HG03159 (cell line): ENCODE data around the gene ROR2.
A peak's percentile ranks its signal among the peaks of the same experiment; 100 is the strongest.

Experiments
- ATAC-seq: cut with Tn5 transposase; IDR thresholded peaks from one replicate; pipeline ENCODE4 v1.9.1; 2021; ENCODE audit warnings: mild to moderate bottlenecking, moderate library complexity; ENCODE audit not compliant: unreplicated experiment

The ROR2 gene

DNA sequence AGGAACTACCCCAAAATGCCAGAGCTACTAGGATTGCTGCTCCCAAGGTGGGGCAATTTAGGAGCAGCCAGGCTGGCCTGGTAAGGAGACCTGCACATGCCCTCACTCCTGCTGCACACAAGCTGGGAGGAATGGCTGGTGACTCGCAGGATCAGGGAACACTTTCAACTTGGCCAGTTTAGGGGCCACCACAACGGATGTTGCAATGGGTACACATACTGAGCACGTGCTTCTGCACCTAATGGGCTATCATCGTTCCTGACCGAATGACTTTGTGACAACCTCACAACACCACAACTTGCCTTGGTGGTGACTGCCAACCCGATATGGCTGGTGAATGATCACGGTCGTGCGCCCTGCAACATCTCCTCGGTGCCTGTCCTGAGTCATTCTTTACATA is 172.0 kb downstream of the ROR2 start:
- ATAC-seq: no peak

DNA sequence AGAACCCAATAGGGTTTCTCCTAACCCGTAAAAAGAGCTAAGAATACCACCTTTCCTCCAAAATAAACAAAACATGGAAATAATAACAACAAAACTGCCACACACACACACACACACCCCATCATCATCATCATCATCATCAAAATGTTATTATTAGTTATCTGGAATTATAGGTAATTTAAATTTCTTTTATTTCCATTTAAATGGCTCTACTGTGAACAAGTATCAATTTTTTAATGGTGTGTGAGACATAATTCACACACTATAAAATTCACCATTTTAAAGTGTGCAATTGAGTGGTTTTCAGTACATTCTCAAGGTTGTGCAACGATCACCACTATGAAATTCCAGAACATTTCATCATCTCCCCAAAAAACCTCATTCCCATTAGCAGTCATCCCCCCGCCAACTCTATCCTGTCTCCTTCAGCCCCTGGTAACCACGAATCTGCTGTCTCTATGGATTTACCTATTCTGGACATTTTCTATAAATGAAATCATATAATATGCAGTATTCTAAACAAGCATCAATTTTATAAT is 172.7 kb downstream of the ROR2 start:
- ATAC-seq: no peak

DNA sequence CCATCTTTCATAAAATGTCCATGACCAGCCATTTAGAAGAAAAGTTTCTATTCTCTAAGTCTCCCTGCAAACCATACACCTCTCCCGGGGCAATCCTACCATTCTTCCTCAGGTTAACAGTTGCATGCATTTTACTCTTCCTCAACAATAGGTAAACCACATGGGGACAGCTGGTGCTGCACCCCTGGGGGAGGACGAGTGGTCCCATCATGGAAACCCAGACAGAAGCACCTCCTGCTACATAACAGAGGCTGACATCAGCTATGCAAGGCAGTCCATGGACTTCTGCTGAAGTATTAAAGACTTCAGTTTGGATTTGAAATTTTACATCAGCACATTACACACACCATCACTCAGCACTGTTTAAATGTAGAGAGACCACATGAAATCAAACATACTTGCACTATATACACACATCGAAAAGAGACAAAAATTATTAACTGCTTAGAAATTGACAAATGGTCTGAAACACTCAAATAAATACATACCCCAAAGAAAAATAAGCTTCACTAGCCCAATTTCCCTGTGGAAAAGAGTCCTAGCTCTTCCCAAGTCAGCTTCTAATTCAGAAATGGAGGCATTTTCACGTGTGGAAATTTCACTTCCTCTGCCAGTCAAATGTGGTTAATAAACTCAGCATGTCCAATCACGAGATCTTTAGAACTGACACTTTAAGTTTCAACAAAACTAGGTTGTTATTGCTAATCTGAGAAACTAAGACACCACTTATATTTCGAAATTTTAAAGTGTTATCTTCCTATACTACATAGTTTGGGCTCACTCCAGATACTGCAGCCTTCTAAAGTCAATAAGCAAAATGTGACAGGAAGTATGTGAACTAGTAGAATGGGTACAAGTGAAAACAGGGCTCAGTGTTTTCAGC is 173.4 kb downstream of the ROR2 start:
- ATAC-seq: no peak

GRCh38 chr9:91775708-91776028 is 174.4 kb downstream of the ROR2 start:
- no peak for ATAC-seq

DNA sequence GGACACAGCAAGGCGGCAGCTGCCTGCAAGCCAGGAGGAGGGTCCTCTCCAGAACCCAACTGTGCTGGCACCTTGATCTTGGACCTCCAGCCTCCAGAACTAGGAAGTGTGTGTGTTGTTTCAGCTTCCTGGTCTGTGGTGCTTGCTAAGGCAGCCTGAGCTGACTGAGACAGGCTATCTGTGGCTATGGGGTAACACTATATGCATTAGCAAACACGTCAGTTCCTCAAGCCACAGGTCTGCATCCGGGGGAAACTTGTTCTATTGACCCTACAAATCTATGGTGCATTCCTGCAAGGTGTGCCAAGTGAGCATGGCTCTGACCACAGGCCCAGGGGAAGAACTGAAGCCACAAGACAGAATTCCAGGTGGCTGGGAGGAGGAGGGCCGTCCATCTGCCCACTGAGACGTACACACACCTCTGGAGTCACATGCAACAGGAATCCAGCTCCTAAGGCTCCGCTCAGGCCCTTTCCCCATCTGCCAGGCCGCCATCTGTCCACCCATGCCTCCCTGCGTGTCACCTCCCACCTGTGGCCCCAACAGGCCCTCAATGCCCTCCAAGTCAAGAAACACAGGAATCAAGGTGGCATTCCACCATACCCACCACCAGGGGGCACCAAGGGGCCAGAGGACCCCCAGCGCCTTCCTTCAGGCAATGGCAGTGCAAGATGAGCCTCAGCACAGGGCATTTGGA is 174.9 kb downstream of the ROR2 start:
- ATAC-seq: peak; percentile 73

DNA sequence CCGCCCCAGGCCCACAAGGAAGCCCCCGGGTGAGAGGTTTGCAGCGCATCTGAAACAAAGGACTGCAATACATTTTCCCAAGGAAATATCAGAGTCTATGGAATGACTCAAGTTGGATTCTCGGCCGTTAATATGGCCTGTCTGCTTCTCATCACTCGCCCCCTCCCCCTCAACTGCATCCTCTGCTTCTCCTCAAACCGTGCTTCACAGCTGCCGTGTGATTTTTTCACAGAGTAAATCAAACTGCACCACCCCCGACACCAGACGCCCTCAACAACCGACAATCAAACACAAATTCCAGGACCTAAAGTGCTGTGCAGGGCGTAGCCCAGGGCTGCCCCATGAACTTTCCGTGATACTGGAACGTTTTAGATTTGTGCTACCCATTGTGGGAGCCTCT is 176.9 kb downstream of the ROR2 start:
- no peak for ATAC-seq

DNA sequence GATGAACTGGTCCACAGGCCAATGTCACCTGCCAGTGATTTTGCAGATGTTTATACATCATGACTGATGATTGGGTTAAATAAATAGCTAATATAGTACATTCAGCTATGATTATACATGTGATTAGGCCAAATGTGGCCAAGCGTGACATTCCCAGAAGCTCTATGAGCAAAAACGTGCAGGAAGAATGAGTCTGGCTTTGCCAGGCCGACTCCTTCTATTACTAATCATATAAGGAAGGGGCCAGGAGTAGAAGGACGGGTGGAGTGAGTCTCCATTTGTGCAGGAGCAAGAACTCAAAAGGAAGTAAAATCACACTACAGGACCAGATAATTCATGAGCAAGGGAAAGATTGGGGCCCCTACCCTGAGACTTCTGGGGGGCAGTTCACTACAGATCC is 178.2 kb downstream of the ROR2 start:
- no peak for ATAC-seq

- ATAC-seq: no peak
These were observed 179.0 kb downstream of the ROR2 start for GRCh38 chr9:91771027-91771426.

GRCh38 chr9:91770229-91770628 is 179.8 kb downstream of the ROR2 start:
- ATAC-seq: no peak

DNA sequence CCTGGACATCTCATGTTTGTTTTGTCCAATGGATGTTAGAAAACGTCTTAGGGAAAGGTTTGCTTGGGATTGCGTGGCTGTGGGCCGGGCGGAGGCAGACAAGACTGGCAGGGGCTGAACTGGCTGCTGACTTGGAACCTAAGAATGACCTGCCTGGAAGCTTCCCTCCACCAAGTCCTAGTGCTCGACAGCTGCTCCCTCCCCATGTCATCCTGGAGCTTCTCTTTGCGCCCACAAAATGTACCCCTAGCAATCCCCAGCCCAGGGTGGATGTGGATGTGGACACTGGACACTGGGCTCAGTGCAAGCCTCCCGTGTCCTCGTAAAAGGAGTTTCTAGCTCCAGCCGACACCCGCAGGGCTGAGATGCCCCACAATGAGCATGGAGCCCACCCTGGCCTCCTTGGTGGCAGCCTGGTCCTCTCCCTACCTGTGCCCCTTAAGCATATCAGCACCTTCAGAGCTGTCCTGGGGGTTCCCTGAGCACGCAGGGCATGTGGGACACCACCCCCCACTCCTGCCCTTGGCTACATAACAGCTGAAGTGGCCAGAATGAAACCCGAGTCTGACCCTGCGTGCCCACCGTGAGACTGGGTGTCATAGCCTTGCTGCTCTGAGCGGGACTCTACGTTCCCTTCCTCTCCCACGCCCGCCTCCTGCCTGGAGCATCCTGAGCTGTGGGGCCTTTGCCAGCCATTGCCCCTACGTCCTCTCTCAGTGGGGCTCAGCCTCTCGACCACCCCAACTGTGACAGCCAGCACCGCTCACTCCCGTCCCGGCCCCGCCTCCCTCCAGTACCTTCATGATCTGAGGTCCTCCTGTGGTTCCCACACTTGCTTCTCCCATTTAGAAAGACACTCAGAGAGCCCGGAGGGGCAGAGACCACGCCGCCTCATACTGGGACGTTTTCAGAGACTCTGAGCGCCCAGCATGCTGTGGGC is 180.8 kb downstream of the ROR2 start:
- no peak for ATAC-seq

DNA sequence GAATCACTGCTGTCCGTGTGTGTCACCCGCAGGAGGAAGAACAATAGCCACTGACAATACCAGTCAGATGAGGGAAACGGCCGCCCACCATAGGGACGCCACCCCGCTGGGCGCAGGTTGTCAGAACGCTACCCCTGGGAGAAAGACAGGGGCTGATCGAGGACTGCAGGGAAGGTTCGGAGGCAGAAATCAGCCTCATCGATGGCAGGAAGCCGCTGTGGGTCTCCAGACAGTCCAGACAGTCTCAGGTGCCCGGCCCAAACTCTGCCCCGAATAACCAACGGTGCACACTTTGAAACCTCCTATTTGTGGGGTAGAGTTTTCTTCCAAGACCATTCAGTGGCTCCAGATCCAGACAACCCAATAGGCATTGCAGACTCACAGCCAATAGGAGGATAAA is 181.5 kb downstream of the ROR2 start:
- no peak for ATAC-seq

GRCh38 chr9:91766315-91767069 is 183.5 kb downstream of the ROR2 start:
- ATAC-seq: no peak

GRCh38 chr9:91765296-91765695 is 184.7 kb downstream of the ROR2 start:
- no peak for ATAC-seq

GRCh38 chr9:91764661-91765060 is 185.4 kb downstream of the ROR2 start:
- ATAC-seq: no peak

- ATAC-seq: no peak
These were observed 188.7 kb downstream of the ROR2 start for GRCh38 chr9:91761362-91761761.

GRCh38 chr9:91760906-91761305 is 189.1 kb downstream of the ROR2 start:
- ATAC-seq: no peak

GRCh38 chr9:91758491-91758981 is 191.5 kb downstream of the ROR2 start:
- ATAC-seq: peak; percentile 74

- ATAC-seq: no peak
These were observed 192.2 kb downstream of the ROR2 start for GRCh38 chr9:91757782-91758181.

DNA sequence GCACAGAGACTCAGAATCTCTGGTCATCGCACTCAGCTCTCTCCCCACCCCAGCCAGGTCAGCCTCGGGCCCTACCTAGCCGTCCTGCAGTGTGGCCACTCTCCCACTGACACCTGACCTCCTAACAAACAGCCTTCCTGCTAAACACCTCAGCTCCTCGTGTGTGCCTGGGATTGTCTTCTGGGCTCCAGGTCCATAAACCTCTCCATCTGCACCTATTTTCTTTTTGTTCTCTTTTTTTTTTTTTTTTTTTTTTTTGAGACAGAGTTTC is 193.6 kb downstream of the ROR2 start:
- no peak for ATAC-seq

- ATAC-seq: no peak
These were observed 194.1 kb downstream of the ROR2 start for GRCh38 chr9:91755761-91756509.
